Measurements from ENCODE around the gene RDH12.

- TF ChIP-seq EZH2phosphoT487 (IDR thresholded peaks at IDR 0.05; ENCODE audit: insufficient read depth, low read depth): no peak
- no peak for TF ChIP-seq EZH2 (IDR thresholded peaks at IDR 0.05; ENCODE audit: insufficient read depth, poor library complexity, severe bottlenecking)
Observed at GRCh38 chr14:67704484-67705089, 2.9 kb downstream of the RDH12 start.
